Activated T-helper 17 cell treated with anti-CD3 and anti-CD28 coated beads, Interleukin-2, amount 50 U/mL, for 72 hours (primary cell): ENCODE data around the gene CDK14. TPM values are rescaled to one million over a fixed set of nuclear protein-coding genes. Genes with fewer than 3 reads are reported as not detected.

ENCODE experiments used
- ATAC-seq: fragments of 150-1000 bp; cut with Tn5 transposase; replicated peaks from 2 replicates; pipeline ENCODE4 v1.10.0; 2021; ENCODE audit warnings: mild to moderate bottlenecking, moderate library complexity
- H3K27ac Mint-ChIP-seq: one replicate; pipeline ENCODE4 v1.8.0; 2022; ENCODE audit warnings: mixed read lengths
- H3K27me3 Mint-ChIP-seq: one replicate; pipeline ENCODE4 v1.8.0; 2022; ENCODE audit warnings: mixed read lengths
- H3K36me3 Mint-ChIP-seq: one replicate; pipeline ENCODE4 v1.8.0; 2022; ENCODE audit warnings: low read depth, mild to moderate bottlenecking, mixed read lengths
- H3K4me1 Mint-ChIP-seq: one replicate; pipeline ENCODE4 v1.8.0; 2022; ENCODE audit warnings: mixed read lengths
- H3K4me3 Mint-ChIP-seq: one replicate; pipeline ENCODE4 v1.8.0; 2022; ENCODE audit warnings: mild to moderate bottlenecking, mixed read lengths
- H3K9me3 Mint-ChIP-seq: one replicate; pipeline ENCODE4 v1.8.0; 2022; ENCODE audit warnings: mixed read lengths
- total RNA-seq, 2 donors: library from RNA; stranded (reverse); gene quantifications; one replicate each; pipeline ENCODE4 v1.2.3, GENCODE V29; 2022

The CDK14 gene
- total RNA-seq, 2 donors from 2014 or later, result 0.04 to 1.4 TPM

GRCh38 chr7:90832726-90833125 lies 236.6 kb downstream of the CDK14 start:
- Mint-ChIP-seq H3K4me3 (no peak overlapping the region), H3K4me1 (no peaks in the 10 kb centered on the region), H3K27me3 (no peaks in the 10 kb centered on the region), H3K9me3 (peaks cover 13% of the 10 kb centered on the region), H3K36me3 (no peaks in the 10 kb centered on the region), H3K27ac (no peak overlapping the region)
- no peak for ATAC-seq

- Mint-ChIP-seq H3K27ac (no peak overlapping the region), H3K9me3 (peaks cover 13% of the 10 kb centered on the region), H3K4me3 (no peak overlapping the region), H3K36me3 (no peaks in the 10 kb centered on the region), H3K4me1 (no peaks in the 10 kb centered on the region), H3K27me3 (no peaks in the 10 kb centered on the region)
- ATAC-seq, result no peak
Measured at GRCh38 chr7:90833443-90833842, 237.3 kb downstream of the CDK14 start.

- H3K9me3 Mint-ChIP-seq, result peaks cover 14% of the 10 kb centered on the region
- H3K4me1 Mint-ChIP-seq, result no peaks in the 10 kb centered on the region
- no peak overlapping the region for H3K27ac Mint-ChIP-seq
- no peaks in the 10 kb centered on the region for H3K36me3 Mint-ChIP-seq
- ATAC-seq, result no peak
- H3K27me3 Mint-ChIP-seq, result no peaks in the 10 kb centered on the region
- no peak overlapping the region for H3K4me3 Mint-ChIP-seq
Measured at GRCh38 chr7:90834771-90835170, 238.7 kb downstream of the CDK14 start.

GRCh38 chr7:90835861-90836260 lies 239.7 kb downstream of the CDK14 start:
- H3K27ac Mint-ChIP-seq, result no peak overlapping the region
- H3K36me3 Mint-ChIP-seq, result no peaks in the 10 kb centered on the region
- H3K27me3 Mint-ChIP-seq, result no peaks in the 10 kb centered on the region
- no peaks in the 10 kb centered on the region for H3K4me1 Mint-ChIP-seq
- no peak overlapping the region for H3K4me3 Mint-ChIP-seq
- H3K9me3 Mint-ChIP-seq, result peaks cover 14% of the 10 kb centered on the region
- no peak for ATAC-seq

GRCh38 chr7:90836937-90837336 lies 240.8 kb downstream of the CDK14 start:
- Mint-ChIP-seq H3K36me3 (no peaks in the 10 kb centered on the region), H3K9me3 (peaks cover 14% of the 10 kb centered on the region), H3K27ac (no peak overlapping the region), H3K27me3 (no peaks in the 10 kb centered on the region), H3K4me1 (no peaks in the 10 kb centered on the region), H3K4me3 (no peak overlapping the region)
- no peak for ATAC-seq

- H3K4me1 Mint-ChIP-seq, result no peaks in the 10 kb centered on the region
- H3K27ac Mint-ChIP-seq, result no peak overlapping the region
- H3K9me3 Mint-ChIP-seq, result peaks cover 14% of the 10 kb centered on the region
- no peaks in the 10 kb centered on the region for H3K27me3 Mint-ChIP-seq
- ATAC-seq, result no peak
- H3K4me3 Mint-ChIP-seq, result no peak overlapping the region
- no peaks in the 10 kb centered on the region for H3K36me3 Mint-ChIP-seq
Measured at GRCh38 chr7:90838799-90839198, 242.7 kb downstream of the CDK14 start.

- Mint-ChIP-seq H3K9me3 (peaks cover 14% of the 10 kb centered on the region), H3K4me1 (no peaks in the 10 kb centered on the region), H3K27me3 (no peaks in the 10 kb centered on the region), H3K36me3 (no peaks in the 10 kb centered on the region), H3K4me3 (no peak overlapping the region), H3K27ac (no peak overlapping the region)
- ATAC-seq, result no peak
Measured at GRCh38 chr7:90839316-90839715, 243.2 kb downstream of the CDK14 start.

GRCh38 chr7:90839727-90840291 lies 243.7 kb downstream of the CDK14 start:
- ATAC-seq, result no peak
- Mint-ChIP-seq H3K36me3 (no peaks in the 10 kb centered on the region), H3K27me3 (no peaks in the 10 kb centered on the region), H3K27ac (no peak overlapping the region), H3K9me3 (peaks cover 13% of the 10 kb centered on the region), H3K4me1 (no peaks in the 10 kb centered on the region), H3K4me3 (no peak overlapping the region)

- H3K27ac Mint-ChIP-seq, result no peak overlapping the region
- H3K9me3 Mint-ChIP-seq, result peaks cover 14% of the 10 kb centered on the region
- ATAC-seq, result no peak
- H3K27me3 Mint-ChIP-seq, result no peaks in the 10 kb centered on the region
- H3K36me3 Mint-ChIP-seq, result no peaks in the 10 kb centered on the region
- H3K4me3 Mint-ChIP-seq, result no peak overlapping the region
- no peaks in the 10 kb centered on the region for H3K4me1 Mint-ChIP-seq
Measured at GRCh38 chr7:90841759-90842429, 245.8 kb downstream of the CDK14 start.

- H3K4me3 Mint-ChIP-seq, result no peak overlapping the region
- H3K36me3 Mint-ChIP-seq, result no peaks in the 10 kb centered on the region
- ATAC-seq, result no peak
- peaks cover 14% of the 10 kb centered on the region for H3K9me3 Mint-ChIP-seq
- no peaks in the 10 kb centered on the region for H3K27me3 Mint-ChIP-seq
- H3K4me1 Mint-ChIP-seq, result no peaks in the 10 kb centered on the region
- no peak overlapping the region for H3K27ac Mint-ChIP-seq
Measured at GRCh38 chr7:90842430-90842788, 246.3 kb downstream of the CDK14 start.

GRCh38 chr7:90843472-90843871 lies 247.4 kb downstream of the CDK14 start:
- Mint-ChIP-seq H3K9me3 (peaks cover 14% of the 10 kb centered on the region), H3K27ac (no peak overlapping the region), H3K4me1 (no peaks in the 10 kb centered on the region), H3K27me3 (no peaks in the 10 kb centered on the region), H3K4me3 (no peak overlapping the region), H3K36me3 (no peaks in the 10 kb centered on the region)
- no peak for ATAC-seq

- H3K27ac Mint-ChIP-seq, result no peak overlapping the region
- no peaks in the 10 kb centered on the region for H3K27me3 Mint-ChIP-seq
- no peak overlapping the region for H3K4me3 Mint-ChIP-seq
- ATAC-seq, result no peak
- H3K4me1 Mint-ChIP-seq, result no peaks in the 10 kb centered on the region
- H3K9me3 Mint-ChIP-seq, result peaks cover 12% of the 10 kb centered on the region
- no peaks in the 10 kb centered on the region for H3K36me3 Mint-ChIP-seq
Measured at GRCh38 chr7:90844421-90844820, 248.3 kb downstream of the CDK14 start.

GRCh38 chr7:90846192-90846591 lies 250.1 kb downstream of the CDK14 start:
- Mint-ChIP-seq H3K27ac (no peak overlapping the region), H3K4me1 (no peaks in the 10 kb centered on the region), H3K4me3 (no peak overlapping the region), H3K9me3 (peaks cover 12% of the 10 kb centered on the region), H3K27me3 (no peaks in the 10 kb centered on the region), H3K36me3 (no peaks in the 10 kb centered on the region)
- no peak for ATAC-seq

- Mint-ChIP-seq H3K4me3 (no peak overlapping the region), H3K27me3 (no peaks in the 10 kb centered on the region), H3K27ac (no peak overlapping the region), H3K9me3 (peaks cover 12% of the 10 kb centered on the region), H3K36me3 (no peaks in the 10 kb centered on the region), H3K4me1 (no peaks in the 10 kb centered on the region)
- no peak for ATAC-seq
Measured at GRCh38 chr7:90850066-90850465, 253.9 kb downstream of the CDK14 start.

- H3K9me3 Mint-ChIP-seq, result peaks cover 12% of the 10 kb centered on the region
- H3K4me1 Mint-ChIP-seq, result no peaks in the 10 kb centered on the region
- no peak overlapping the region for H3K27ac Mint-ChIP-seq
- ATAC-seq, result no peak
- H3K36me3 Mint-ChIP-seq, result no peaks in the 10 kb centered on the region
- no peaks in the 10 kb centered on the region for H3K27me3 Mint-ChIP-seq
- no peak overlapping the region for H3K4me3 Mint-ChIP-seq
Measured at GRCh38 chr7:90850471-90850870, 254.3 kb downstream of the CDK14 start.

GRCh38 chr7:90853205-90853604 lies 257.1 kb downstream of the CDK14 start:
- no peaks in the 10 kb centered on the region for H3K36me3 Mint-ChIP-seq
- no peaks in the 10 kb centered on the region for H3K27me3 Mint-ChIP-seq
- H3K4me1 Mint-ChIP-seq, result no peaks in the 10 kb centered on the region
- peaks cover 7% of the 10 kb centered on the region for H3K9me3 Mint-ChIP-seq
- H3K27ac Mint-ChIP-seq, result no peak overlapping the region
- ATAC-seq, result no peak
- H3K4me3 Mint-ChIP-seq, result no peak overlapping the region
